Measurements from ENCODE around the gene PTPN23. TPM values are rescaled to one million over a fixed set of nuclear protein-coding genes. Genes with fewer than 3 reads are reported as not detected.

The PTPN23 gene
- total and polyA plus RNA-seq, 9 of the 15 experiments (the other 6 are each of a cell fraction or from before 2014, with no cell fraction given), result 0.41 to 58.7 (median 7.2) TPM

- TF ChIP-seq ARID4B (CRISPR knock-in tag; IDR thresholded peaks at IDR 0.05) (no peak), SAFB2 (IDR thresholded peaks at IDR 0.05; ENCODE audit: borderline replicate concordance, low read depth, low read length, severe bottlenecking) (no peak), ATF3 (IDR thresholded peaks at IDR 0.05) (no peak; the same call in 1 of the 2 replicates), ATF3 (CRISPR knock-in tag; conservative IDR thresholded peaks at IDR 0.05) (no peak), BRD4 (IDR thresholded peaks at IDR 0.05) (no peak), EP300 (IDR thresholded peaks at IDR 0.05; ENCODE audit: low read length) (peak; percentile 84), ZNF384 (IDR thresholded peaks at IDR 0.05; ENCODE audit: low read depth, low read length) (peak; percentile 60; the same call in 1 of the 2 replicates), ZNF121 (CRISPR knock-in tag; conservative IDR thresholded peaks at IDR 0.05) (no peak)
These were observed 33.5 kb upstream of the PTPN23 start (continued) for GRCh38 chr3:47347217-47347801.
